Measurements from ENCODE around the gene NCLN. TPM values are rescaled to one million over a fixed set of nuclear protein-coding genes. Genes with fewer than 3 reads are reported as not detected.
A peak's percentile ranks its signal among the peaks of the same experiment; 100 is the strongest.
"Not testable (repeated sequence)": the region's sequence is repeated elsewhere in the genome, so short reads cannot be mapped to it uniquely, and the experiment has no call there.

Gene NCLN
- total RNA-seq, 3 donors from 2014 or later = 169 to 200 (median 177) TPM

- H3K4me1 Mint-ChIP-seq (ENCODE audit: low read depth) = no peaks in the 10 kb centered on the region
- no peak for DNase-seq
- H3K4me3 Mint-ChIP-seq = no peak overlapping the region
- peaks cover 36% of the 10 kb centered on the region for H3K27me3 Mint-ChIP-seq (ENCODE audit: low read depth)
- no peaks in the 10 kb centered on the region for H3K36me3 Mint-ChIP-seq (ENCODE audit: insufficient read depth)
- ATAC-seq = no peak
- no peaks in the 10 kb centered on the region for H3K9me3 Mint-ChIP-seq
Observed at GRCh38 chr19:3231288-3231687, 45.6 kb downstream of the NCLN start.

GRCh38 chr19:3233116-3233515 lies 47.4 kb downstream of the NCLN start:
- Mint-ChIP-seq H3K4me1 (ENCODE audit: low read depth) (no peaks in the 10 kb centered on the region), H3K27me3 (ENCODE audit: low read depth) (peaks cover 20% of the 10 kb centered on the region), H3K4me3 (no peak overlapping the region), H3K9me3 (no peaks in the 10 kb centered on the region), H3K36me3 (ENCODE audit: insufficient read depth) (no peaks in the 10 kb centered on the region)
- ATAC-seq (no peak), DNase-seq (no peak)

GRCh38 chr19:3233831-3234230 lies 48.1 kb downstream of the NCLN start:
- Mint-ChIP-seq H3K36me3 (ENCODE audit: insufficient read depth) (no peaks in the 10 kb centered on the region), H3K4me3 (no peak overlapping the region), H3K4me1 (ENCODE audit: low read depth) (no peaks in the 10 kb centered on the region), H3K9me3 (no peaks in the 10 kb centered on the region), H3K27me3 (ENCODE audit: low read depth) (peaks cover 20% of the 10 kb centered on the region)
- DNase-seq (no peak), ATAC-seq (no peak)

GRCh38 chr19:3234800-3235199 lies 49.1 kb downstream of the NCLN start:
- no peak overlapping the region for H3K4me3 Mint-ChIP-seq

GRCh38 chr19:3235604-3236003 lies 49.9 kb downstream of the NCLN start:
- not testable (repeated sequence) for H3K36me3 Mint-ChIP-seq (ENCODE audit: insufficient read depth); ATAC-seq; DNase-seq; H3K9me3 Mint-ChIP-seq; H3K4me3 Mint-ChIP-seq; H3K4me1 Mint-ChIP-seq (ENCODE audit: low read depth)
- H3K27me3 Mint-ChIP-seq (ENCODE audit: low read depth) = peaks cover 20% of the 10 kb centered on the region

More at GRCh38 chr19:3234800-3235199, 49.1 kb downstream of the NCLN start:
- no peaks in the 10 kb centered on the region for H3K36me3 Mint-ChIP-seq (ENCODE audit: insufficient read depth)
- no peaks in the 10 kb centered on the region for H3K4me1 Mint-ChIP-seq (ENCODE audit: low read depth)
- ATAC-seq (no peak), DNase-seq (no peak)
- H3K9me3 Mint-ChIP-seq = no peaks in the 10 kb centered on the region
- H3K27me3 Mint-ChIP-seq (ENCODE audit: low read depth) = peaks cover 20% of the 10 kb centered on the region

- no peak for DNase-seq
- H3K27me3 Mint-ChIP-seq (ENCODE audit: low read depth) = peaks cover 20% of the 10 kb centered on the region
- no peaks in the 10 kb centered on the region for H3K36me3 Mint-ChIP-seq (ENCODE audit: insufficient read depth)
- H3K4me3 Mint-ChIP-seq = no peak overlapping the region
- no peak for ATAC-seq
- H3K9me3 Mint-ChIP-seq = no peaks in the 10 kb centered on the region
- H3K4me1 Mint-ChIP-seq (ENCODE audit: low read depth) = no peaks in the 10 kb centered on the region
Observed at GRCh38 chr19:3236272-3236671, 50.5 kb downstream of the NCLN start.

- H3K4me1 Mint-ChIP-seq (ENCODE audit: low read depth) = no peaks in the 10 kb centered on the region
- no peaks in the 10 kb centered on the region for H3K9me3 Mint-ChIP-seq
- H3K27me3 Mint-ChIP-seq (ENCODE audit: low read depth) = peaks cover 10% of the 10 kb centered on the region
- H3K4me3 Mint-ChIP-seq = no peak overlapping the region
- DNase-seq (no peak), ATAC-seq (no peak)
- H3K36me3 Mint-ChIP-seq (ENCODE audit: insufficient read depth) = no peaks in the 10 kb centered on the region
Observed at GRCh38 chr19:3238066-3238561, 52.4 kb downstream of the NCLN start.

- ATAC-seq (no peak), DNase-seq (no peak)
- no peak overlapping the region for H3K4me3 Mint-ChIP-seq
- no peaks in the 10 kb centered on the region for H3K4me1 Mint-ChIP-seq (ENCODE audit: low read depth)
- peaks cover 6% of the 10 kb centered on the region for H3K27me3 Mint-ChIP-seq (ENCODE audit: low read depth)
- H3K9me3 Mint-ChIP-seq = no peaks in the 10 kb centered on the region
- H3K36me3 Mint-ChIP-seq (ENCODE audit: insufficient read depth) = no peaks in the 10 kb centered on the region
Observed at GRCh38 chr19:3239367-3239766, 53.6 kb downstream of the NCLN start.

GRCh38 chr19:3243819-3244700 lies 58.3 kb downstream of the NCLN start:
- Mint-ChIP-seq H3K4me3 (no peak overlapping the region), H3K9me3 (no peaks in the 10 kb centered on the region), H3K27me3 (ENCODE audit: low read depth) (peaks cover 3% of the 10 kb centered on the region), H3K4me1 (ENCODE audit: low read depth) (no peaks in the 10 kb centered on the region), H3K36me3 (ENCODE audit: insufficient read depth) (no peaks in the 10 kb centered on the region)
- ATAC-seq = peak; percentile 40 to 48
- no peak for DNase-seq

GRCh38 chr19:3245050-3245449 lies 59.3 kb downstream of the NCLN start:
- Mint-ChIP-seq H3K9me3 (no peaks in the 10 kb centered on the region), H3K27me3 (ENCODE audit: low read depth) (peaks cover 7% of the 10 kb centered on the region), H3K4me1 (ENCODE audit: low read depth) (no peaks in the 10 kb centered on the region), H3K4me3 (no peak overlapping the region), H3K36me3 (ENCODE audit: insufficient read depth) (no peaks in the 10 kb centered on the region)
- DNase-seq (no peak), ATAC-seq (no peak)

- no peak for ATAC-seq
- Mint-ChIP-seq H3K9me3 (peaks cover 4% of the 10 kb centered on the region), H3K4me3 (no peak overlapping the region), H3K27me3 (ENCODE audit: low read depth) (peaks cover 21% of the 10 kb centered on the region), H3K4me1 (ENCODE audit: low read depth) (no peaks in the 10 kb centered on the region), H3K36me3 (ENCODE audit: insufficient read depth) (no peaks in the 10 kb centered on the region)
- DNase-seq = no peak
Observed at GRCh38 chr19:3248728-3249326, 63.1 kb downstream of the NCLN start.

- peak; percentile 67 to 79 for ATAC-seq
- Mint-ChIP-seq H3K4me1 (ENCODE audit: low read depth) (no peaks in the 10 kb centered on the region), H3K4me3 (no peak overlapping the region)
Observed at GRCh38 chr19:3249408-3249807, 63.7 kb downstream of the NCLN start.

GRCh38 chr19:3250675-3251074 lies 64.9 kb downstream of the NCLN start:
- no peak overlapping the region for H3K4me3 Mint-ChIP-seq
- peak; percentile 31 for DNase-seq
- H3K4me1 Mint-ChIP-seq (ENCODE audit: low read depth) = no peaks in the 10 kb centered on the region
- peak; percentile 77 to 79 for ATAC-seq
- peaks cover 4% of the 10 kb centered on the region for H3K9me3 Mint-ChIP-seq
- H3K36me3 Mint-ChIP-seq (ENCODE audit: insufficient read depth) = no peaks in the 10 kb centered on the region
- peaks cover 21% of the 10 kb centered on the region for H3K27me3 Mint-ChIP-seq (ENCODE audit: low read depth)

More at GRCh38 chr19:3249408-3249807, 63.7 kb downstream of the NCLN start:
- Mint-ChIP-seq H3K27me3 (ENCODE audit: low read depth) (peaks cover 21% of the 10 kb centered on the region), H3K9me3 (peaks cover 4% of the 10 kb centered on the region), H3K36me3 (ENCODE audit: insufficient read depth) (no peaks in the 10 kb centered on the region)
- no peak for DNase-seq

GRCh38 chr19:3251229-3251628 lies 65.5 kb downstream of the NCLN start:
- Mint-ChIP-seq H3K4me3 (no peak overlapping the region), H3K27me3 (ENCODE audit: low read depth) (peaks cover 21% of the 10 kb centered on the region), H3K36me3 (ENCODE audit: insufficient read depth) (no peaks in the 10 kb centered on the region), H3K4me1 (ENCODE audit: low read depth) (no peaks in the 10 kb centered on the region), H3K9me3 (peaks cover 4% of the 10 kb centered on the region)
- ATAC-seq (no peak), DNase-seq (no peak)

- no peak for DNase-seq
- peaks cover 4% of the 10 kb centered on the region for H3K9me3 Mint-ChIP-seq
- no peak overlapping the region for H3K4me3 Mint-ChIP-seq
- no peaks in the 10 kb centered on the region for H3K4me1 Mint-ChIP-seq (ENCODE audit: low read depth)
- H3K36me3 Mint-ChIP-seq (ENCODE audit: insufficient read depth) = no peaks in the 10 kb centered on the region
- ATAC-seq = no peak
- peaks cover 23% of the 10 kb centered on the region for H3K27me3 Mint-ChIP-seq (ENCODE audit: low read depth)
Observed at GRCh38 chr19:3252650-3253049, 66.9 kb downstream of the NCLN start.
